ENCODE measurements around the gene FAM78B. TPM values are rescaled to one million over a fixed set of nuclear protein-coding genes. Genes with fewer than 3 reads are reported as not detected.
A peak's percentile ranks its signal among the peaks of the same experiment; 100 is the strongest.

Gene FAM78B
- total and polyA plus RNA-seq, 2 of the 8 experiments (the other 6 are each of a cell fraction or from before 2014, with no cell fraction given), result 2.3 to 3.6 TPM

- Histone ChIP-seq H2BK12ac (ENCODE audit: low read depth, low read length) (no peak overlapping the region), H4K8ac (ENCODE audit: extremely low read depth, insufficient read depth, low read length) (no peak overlapping the region), H2BK20ac (ENCODE audit: low read length) (no peak overlapping the region), H3K23ac (ENCODE audit: insufficient read length) (no peak overlapping the region), H3K79me2 (ENCODE audit: control insufficient read depth in 1 of 2, insufficient read depth in 2 of 2, low read length in 2 of 2) (no peaks in the 10 kb centered on the region), H2BK120ac (replicated peaks; ENCODE audit: low read depth, low read length) (no peak overlapping the region), H3K36me3 (ENCODE audit: control insufficient read depth in 2 of 4, insufficient read depth in 4 of 4, low read length in 3 of 4) (no peaks in the 10 kb centered on the region), H3K18ac (ENCODE audit: extremely low read depth, low read length) (no peak overlapping the region), H3K14ac (ENCODE audit: insufficient read length) (no peak overlapping the region), H3K23me2 (ENCODE audit: low read depth, low read length) (no peaks in the 10 kb centered on the region; the same call in 1 of the 2 replicates), H3K9me3 (ENCODE audit: insufficient read depth in 2 of 2, low read depth in 1 of 2, low read length in 1 of 2) (no peaks in the 10 kb centered on the region), H4K5ac (ENCODE audit: insufficient read length, low read depth, low read length) (no peak overlapping the region), H3K4me1 (replicated peaks in 1 of 4; ENCODE audit: control insufficient read depth in 3 of 4, insufficient read depth in 4 of 4, low read length in 3 of 4) (peaks cover 0 to 8% (median 5%) of the 10 kb centered on the region in 4 experiments; a peak in 4 of 7 replicates), H2BK15ac (ENCODE audit: low read length) (no peak overlapping the region), H2AFZ (ENCODE audit: low read length) (no peak overlapping the region; the same call in 1 of the 2 replicates), H3K56ac (replicated peaks; ENCODE audit: insufficient read length, low read depth, low read length) (no peak overlapping the region), H3K27ac (ENCODE audit: low read depth, low read length) (no peak overlapping the region), H4K20me1 (replicated peaks in 1 of 2; ENCODE audit: control insufficient read depth in 1 of 2, insufficient read depth in 2 of 2, low read length in 2 of 2) (no peaks in the 10 kb centered on the region), H2AK5ac (ENCODE audit: low read depth, low read length) (no peak overlapping the region), H3K4ac (replicated peaks; ENCODE audit: insufficient read length, low read depth, low read length) (no peak overlapping the region), H3K4me3 (ENCODE audit: extremely low read depth in 1 of 4, insufficient read depth in 2 of 4, low read depth in 3 of 4, low read length in 4 of 4) (0 out of 8 replicates have a peak overlapping the region, but pooled peaks of 1 of the 4 experiments have one; percentile 1), H3K79me1 (ENCODE audit: low read depth, low read length) (no peaks in the 10 kb centered on the region), H3K4me2 (ENCODE audit: insufficient read depth in 1 of 2, low read depth in 2 of 2, low read length in 2 of 2) (no peak overlapping the region; a peak in 1 of 4 replicates), H3K27me3 (replicated peaks in 1 of 4; ENCODE audit: control insufficient read depth in 3 of 4, extremely low read depth in 1 of 4, insufficient read depth in 3 of 4, low read length in 3 of 4) (no peaks in the 10 kb centered on the region), H4K91ac (replicated peaks; ENCODE audit: insufficient read length, low read length) (no peak overlapping the region), H3K9ac (replicated peaks in 1 of 4; ENCODE audit: extremely low read depth in 1 of 4, low read depth in 3 of 4, low read length in 3 of 4) (no peak overlapping the region), H2BK5ac (ENCODE audit: low read depth, low read length) (no peak overlapping the region)
- no peak for FAIRE-seq
- CTCF ChIA-PET (ENCODE audit: partially characterized antibody), result interaction anchor here (0.9 to 1.4 kb wide), 4 partner anchors 11 to 578 kb away, joined by 3 to 4 read pairs (median 4); no protein-coding TSS in a partner anchor
- WGBS, 2 experiments (ENCODE audit: extremely low coverage in 1 of 2, insufficient coverage in 1 of 2, insufficient read length in 1 of 2, insufficient replicate concordance in 2 of 2, low coverage in 1 of 2, low lambda C conversion rate in 2 of 2, missing lambda C conversion rate in 1 of 2), result 70% methylated on average over 8 of the region's 8 CpGs; no CpG with 5 or more reads in 1 of the 2 experiments
- POLR2A ChIA-PET (ENCODE audit: partially characterized antibody), result no interaction called here
- DNase-seq (ENCODE audit: low read depth in 1 of 2, low spot score in 2 of 2), result peak in 1 of 2 experiments; percentile 38
- TF ChIP-seq SIRT6 (IDR thresholded peaks at IDR 0.05; ENCODE audit: low read length) (no peak), RXRA (IDR thresholded peaks at IDR 0.05; ENCODE audit: insufficient read depth, low read depth, low read length) (no peak)
These were observed 126.4 kb downstream of the FAM78B start for GRCh38 chr1:166040202-166040997.
